ENCODE measurements around the gene MBOAT2. TPM values are rescaled to one million over a fixed set of nuclear protein-coding genes. Genes with fewer than 3 reads are reported as not detected.

The MBOAT2 gene
- total RNA-seq, 4 donors from 2014 or later, result 20.5 to 42.8 (median 24.4) TPM

- no peaks in the 10 kb centered on the region for H3K9me3 ChIP-seq
- no peak overlapping the region for H3K27ac ChIP-seq
- DNase-seq, result no peak
- no peaks in the 10 kb centered on the region for H3K4me1 ChIP-seq
- no peak for TF ChIP-seq POLR2A (IDR thresholded peaks at IDR 0.05)
- no peak for TF ChIP-seq CTCF (IDR thresholded peaks at IDR 0.05)
- H3K36me3 ChIP-seq, result no peaks in the 10 kb centered on the region
- H3K4me3 ChIP-seq (replicated peaks in 1 of 3), result no peak overlapping the region
- intact Hi-C loops (cut with DNase I), result no loop called here
- H3K27me3 ChIP-seq, result no peaks in the 10 kb centered on the region
Measured at GRCh38 chr2:9031246-9031645, 27.8 kb upstream of the MBOAT2 start.

- DNase-seq, result no peak
- Histone ChIP-seq H3K27ac (no peak overlapping the region), H3K9me3 (no peaks in the 10 kb centered on the region), H3K4me1 (no peaks in the 10 kb centered on the region), H3K36me3 (no peaks in the 10 kb centered on the region), H3K4me3 (replicated peaks in 1 of 3) (no peak overlapping the region), H3K27me3 (no peaks in the 10 kb centered on the region)
- intact Hi-C loops (cut with DNase I), result no loop called here
- WGBS, 2 donors, result 50 to 71% methylated on average over 4 of the region's 4 CpGs
- TF ChIP-seq CTCF (IDR thresholded peaks at IDR 0.05), result no peak
- no peak for TF ChIP-seq POLR2A (IDR thresholded peaks at IDR 0.05)
Measured at GRCh38 chr2:9030841-9031240, 27.4 kb upstream of the MBOAT2 start.

- WGBS, 2 donors, result 89 to 91% methylated on average over 6 of the region's 6 CpGs
- no peak for TF ChIP-seq CTCF (IDR thresholded peaks at IDR 0.05)
- no peak for TF ChIP-seq POLR2A (IDR thresholded peaks at IDR 0.05)
- no peaks in the 10 kb centered on the region for H3K36me3 ChIP-seq
- DNase-seq, result no peak
- H3K9me3 ChIP-seq, result no peaks in the 10 kb centered on the region
- H3K4me3 ChIP-seq (replicated peaks in 1 of 3), result no peak overlapping the region
- intact Hi-C loops (cut with DNase I), result no loop called here
- no peaks in the 10 kb centered on the region for H3K27me3 ChIP-seq
- no peak overlapping the region for H3K27ac ChIP-seq
- no peaks in the 10 kb centered on the region for H3K4me1 ChIP-seq
Measured at GRCh38 chr2:9030190-9030589, 26.7 kb upstream of the MBOAT2 start.

DNA sequence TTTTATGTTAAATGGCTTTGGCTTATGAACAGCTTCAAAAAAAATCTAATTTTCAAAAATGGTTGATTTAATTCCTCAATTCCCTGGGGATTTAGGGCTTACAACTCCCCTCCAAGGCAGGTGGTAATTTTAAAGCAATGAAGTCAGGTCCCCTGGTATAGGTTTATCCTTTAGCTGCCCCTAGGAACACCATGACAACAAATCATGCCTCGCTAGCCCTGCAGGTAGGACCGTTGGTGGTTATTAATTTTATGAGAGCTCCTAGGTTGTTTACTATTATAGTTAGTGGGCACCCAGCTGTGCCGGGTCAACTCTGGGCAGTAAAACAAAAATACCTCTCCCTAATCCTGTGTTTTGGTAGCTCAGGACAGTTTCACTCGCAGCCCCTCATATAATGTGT, 26.2 kb upstream of the MBOAT2 start:
- no peak for DNase-seq
- H3K27me3 ChIP-seq, result no peaks in the 10 kb centered on the region
- intact Hi-C loops (cut with DNase I), result no loop called here
- no peaks in the 10 kb centered on the region for H3K9me3 ChIP-seq
- WGBS, 2 donors, result 66 to 71% methylated on average over 4 of the region's 4 CpGs
- H3K27ac ChIP-seq, result no peak overlapping the region
- no peak overlapping the region for H3K4me3 ChIP-seq (replicated peaks in 1 of 3)
- no peaks in the 10 kb centered on the region for H3K4me1 ChIP-seq
- TF ChIP-seq POLR2A (IDR thresholded peaks at IDR 0.05) (no peak), CTCF (IDR thresholded peaks at IDR 0.05) (no peak)
- no peaks in the 10 kb centered on the region for H3K36me3 ChIP-seq

DNA sequence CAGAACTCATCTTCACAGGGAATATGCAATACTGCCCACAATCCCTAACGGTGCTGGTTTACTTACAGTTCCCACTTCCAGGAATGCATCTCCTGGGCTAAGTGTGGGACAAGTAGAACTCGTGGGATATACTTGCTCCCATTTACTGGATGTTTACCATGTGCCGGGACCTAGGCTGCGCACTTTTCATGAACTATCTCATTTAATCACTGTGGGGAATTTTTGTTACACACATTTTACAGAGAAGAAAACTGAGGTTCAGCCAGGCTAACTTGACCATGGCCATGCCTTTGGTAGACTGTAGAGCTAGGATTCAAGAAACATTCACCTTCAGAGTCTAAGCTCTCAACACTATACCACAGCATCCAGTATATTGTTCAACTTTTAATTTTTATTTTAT, 24.4 kb upstream of the MBOAT2 start:
- H3K9me3 ChIP-seq, result no peaks in the 10 kb centered on the region
- DNase-seq, result no peak
- no peaks in the 10 kb centered on the region for H3K27me3 ChIP-seq
- intact Hi-C loops (cut with DNase I), result no loop called here
- H3K27ac ChIP-seq, result no peak overlapping the region
- TF ChIP-seq CTCF (IDR thresholded peaks at IDR 0.05) (no peak), POLR2A (IDR thresholded peaks at IDR 0.05) (no peak)
- no peaks in the 10 kb centered on the region for H3K4me1 ChIP-seq
- no peak overlapping the region for H3K4me3 ChIP-seq (replicated peaks in 1 of 3)
- H3K36me3 ChIP-seq, result no peaks in the 10 kb centered on the region
- 92 to 95% methylated on average over 4 of the region's 4 CpGs for WGBS, 2 donors
